Measurements from ENCODE around the gene NPTX2. TPM values are rescaled to one million over a fixed set of nuclear protein-coding genes. Genes with fewer than 3 reads are reported as not detected.
A peak's percentile ranks its signal among the peaks of the same experiment; 100 is the strongest.

NPTX2 gene
- total RNA-seq, 1 experiment from 2014 or later = 0.58 TPM

DNA sequence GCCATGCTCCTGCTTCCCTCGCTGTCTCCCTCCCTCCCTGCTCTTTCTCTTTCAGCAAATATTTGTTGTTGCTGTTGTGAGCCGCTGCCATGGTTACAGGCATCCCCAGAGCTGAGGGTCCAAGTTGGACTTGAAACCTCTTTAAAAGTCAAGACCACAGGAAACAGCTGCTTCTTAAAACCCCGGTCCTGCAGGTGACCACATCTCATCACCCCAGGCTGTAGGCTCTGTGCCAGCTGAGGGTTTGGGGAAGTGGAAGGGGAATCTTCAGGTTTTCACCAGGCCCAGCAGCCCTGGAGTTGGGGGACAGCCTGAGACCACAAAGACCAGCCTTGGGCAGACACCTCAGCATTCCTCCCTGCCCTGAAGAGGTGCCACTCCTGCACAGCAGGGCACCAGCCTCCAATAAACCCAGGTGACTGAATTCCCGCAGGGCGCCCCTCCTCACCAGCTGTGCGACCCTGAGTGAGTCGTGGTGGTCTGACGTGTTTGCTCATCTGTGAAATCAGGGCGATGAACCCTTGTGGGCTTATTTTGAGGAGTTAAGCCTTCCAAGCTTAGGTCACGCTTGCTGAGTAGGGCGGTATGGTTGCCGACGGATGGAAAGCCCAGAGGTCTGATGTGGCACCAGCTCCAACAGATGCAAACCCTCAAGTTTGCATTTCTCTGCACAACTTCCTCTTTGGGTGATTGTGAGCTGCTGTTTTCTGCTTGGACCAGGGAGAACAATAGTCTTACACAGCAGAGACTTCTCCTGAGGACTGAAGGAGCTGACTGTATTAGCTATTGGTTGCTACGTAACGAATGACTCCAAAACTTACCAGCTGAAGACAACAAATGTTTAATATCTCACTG, 24.8 kb downstream of the NPTX2 start:
- DNase-seq (ENCODE audit: low read depth, low spot score) = peak; percentile 44
- in situ Hi-C loops (cut with HindIII; ENCODE audit: low pct_unique_long_range_greater_than_20kb, low sequenced_read_pairs) = no loop called here

DNA sequence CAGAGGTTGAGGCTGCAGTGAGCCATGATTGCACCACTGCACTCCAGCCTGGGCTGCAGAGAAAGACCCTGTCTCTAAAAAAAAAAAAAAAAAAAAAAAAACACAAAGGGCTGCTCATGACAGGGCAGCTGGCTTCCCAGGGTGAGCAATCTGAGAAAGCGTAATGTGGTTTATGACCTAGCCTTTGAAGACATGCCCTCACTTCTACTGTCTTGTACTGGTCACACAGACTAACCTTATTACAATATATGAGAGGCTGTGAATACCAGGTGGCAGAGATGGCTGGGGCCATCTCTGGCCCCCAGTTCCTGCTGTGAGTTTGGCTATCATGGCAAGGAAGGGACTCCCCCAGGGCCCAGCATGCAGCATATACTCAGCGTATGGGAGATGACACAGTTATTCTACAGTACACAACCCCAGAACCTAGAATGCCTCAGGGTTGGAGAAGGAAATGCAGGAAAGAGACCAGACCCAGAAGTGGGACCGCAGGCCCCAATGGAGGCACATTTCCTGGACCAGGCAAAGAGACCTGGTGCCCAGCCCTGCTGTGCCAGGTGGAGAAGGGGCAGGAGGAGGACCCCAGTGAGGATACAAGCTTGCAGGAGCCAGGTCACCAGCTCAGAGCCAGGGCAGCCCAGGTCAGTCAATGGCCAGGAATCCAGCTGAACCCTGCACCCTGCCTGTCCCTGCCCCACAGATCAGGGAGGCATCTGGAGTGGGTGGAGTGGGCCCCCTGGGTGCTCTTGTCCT, 26.3 kb downstream of the NPTX2 start:
- in situ Hi-C loops (cut with HindIII; ENCODE audit: low pct_unique_long_range_greater_than_20kb, low sequenced_read_pairs) = no loop called here
- no peak for DNase-seq (ENCODE audit: low read depth, low spot score)

DNA sequence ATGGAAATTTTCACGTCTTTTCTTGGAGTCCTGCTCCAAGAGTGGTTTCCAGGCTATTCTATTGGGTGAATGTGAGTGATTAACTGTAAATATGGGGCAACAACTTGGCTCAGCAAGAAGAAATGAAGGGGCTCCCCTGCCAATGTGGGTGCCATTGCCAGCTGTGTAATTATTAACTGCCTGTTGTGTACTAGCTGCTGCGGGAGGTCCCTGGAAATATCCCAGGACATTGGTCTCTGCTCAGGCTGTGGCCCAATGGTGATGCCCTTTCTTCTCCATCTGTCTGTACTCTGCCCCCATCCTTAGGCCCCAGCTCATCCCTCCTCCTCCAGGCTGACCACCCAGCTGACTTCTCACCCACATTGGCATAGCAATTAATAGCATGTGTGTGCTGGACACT, 29.4 kb downstream of the NPTX2 start:
- in situ Hi-C loops (cut with HindIII; ENCODE audit: low pct_unique_long_range_greater_than_20kb, low sequenced_read_pairs) = no loop called here

GRCh38 chr7:98647326-98647725, 30.2 kb downstream of the NPTX2 start:
- no peak for DNase-seq (ENCODE audit: low read depth, low spot score)
- in situ Hi-C loops (cut with HindIII; ENCODE audit: low pct_unique_long_range_greater_than_20kb, low sequenced_read_pairs) = no loop called here

More for the DNA sequence above, 29.4 kb downstream of the NPTX2 start:
- no peak for DNase-seq (ENCODE audit: low read depth, low spot score)

DNA sequence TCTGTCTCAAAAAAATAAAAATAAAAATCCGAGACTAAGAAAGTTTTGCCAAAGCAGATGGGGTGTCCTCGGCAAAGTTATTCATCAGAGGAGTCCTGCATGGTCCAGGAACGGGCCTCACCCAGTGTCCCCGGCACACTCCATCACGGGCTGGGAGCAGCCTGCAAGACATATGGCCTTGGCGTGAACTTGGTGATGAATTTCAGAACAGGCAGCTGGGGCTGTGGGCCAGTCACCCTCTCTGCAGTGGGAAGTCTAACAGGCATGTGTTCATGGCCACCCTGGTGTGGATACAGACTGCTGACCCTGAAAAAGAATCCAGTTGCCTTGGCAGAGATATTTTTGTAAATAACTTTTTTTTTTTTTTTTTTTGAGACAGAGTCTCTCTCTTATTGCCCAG, 34.7 kb downstream of the NPTX2 start:
- DNase-seq (ENCODE audit: low read depth, low spot score) = no peak
- in situ Hi-C loops (cut with HindIII; ENCODE audit: low pct_unique_long_range_greater_than_20kb, low sequenced_read_pairs) = no loop called here

GRCh38 chr7:98653601-98654310, 36.7 kb downstream of the NPTX2 start:
- DNase-seq (ENCODE audit: low read depth, low spot score) = no peak
- in situ Hi-C loops (cut with HindIII; ENCODE audit: low pct_unique_long_range_greater_than_20kb, low sequenced_read_pairs) = no loop called here

GRCh38 chr7:98654524-98655272, 37.6 kb downstream of the NPTX2 start:
- no peak for DNase-seq (ENCODE audit: low read depth, low spot score)
- in situ Hi-C loops (cut with HindIII; ENCODE audit: low pct_unique_long_range_greater_than_20kb, low sequenced_read_pairs) = no loop called here

GRCh38 chr7:98655611-98656010, 38.5 kb downstream of the NPTX2 start:
- in situ Hi-C loops (cut with HindIII; ENCODE audit: low pct_unique_long_range_greater_than_20kb, low sequenced_read_pairs) = no loop called here
- no peak for DNase-seq (ENCODE audit: low read depth, low spot score)

DNA sequence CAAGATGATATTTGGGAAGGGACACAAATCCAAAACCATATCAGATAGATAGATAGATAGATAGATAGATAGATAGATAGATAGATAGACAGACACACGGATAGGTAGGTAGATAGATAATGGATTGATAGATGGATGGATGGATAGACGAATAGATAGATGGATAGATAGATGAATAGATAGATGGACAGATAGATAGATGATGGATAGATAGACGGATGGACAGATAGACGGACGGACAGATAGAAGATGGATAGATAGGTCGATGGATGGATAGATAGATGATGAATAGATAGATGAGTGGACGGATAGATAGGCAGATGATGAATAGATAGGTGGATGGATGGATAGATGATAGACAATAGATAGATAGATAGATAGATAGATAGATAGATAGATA, 39.8 kb downstream of the NPTX2 start:
- no peak for DNase-seq (ENCODE audit: low read depth, low spot score)
- in situ Hi-C loops (cut with HindIII; ENCODE audit: low pct_unique_long_range_greater_than_20kb, low sequenced_read_pairs) = no loop called here

- in situ Hi-C loops (cut with HindIII; ENCODE audit: low pct_unique_long_range_greater_than_20kb, low sequenced_read_pairs) = no loop called here
- no peak for DNase-seq (ENCODE audit: low read depth, low spot score)
Observed at GRCh38 chr7:98657736-98658135, 40.7 kb downstream of the NPTX2 start.

GRCh38 chr7:98659756-98660155, 42.7 kb downstream of the NPTX2 start:
- in situ Hi-C loops (cut with HindIII; ENCODE audit: low pct_unique_long_range_greater_than_20kb, low sequenced_read_pairs) = no loop called here
- DNase-seq (ENCODE audit: low read depth, low spot score) = no peak

DNA sequence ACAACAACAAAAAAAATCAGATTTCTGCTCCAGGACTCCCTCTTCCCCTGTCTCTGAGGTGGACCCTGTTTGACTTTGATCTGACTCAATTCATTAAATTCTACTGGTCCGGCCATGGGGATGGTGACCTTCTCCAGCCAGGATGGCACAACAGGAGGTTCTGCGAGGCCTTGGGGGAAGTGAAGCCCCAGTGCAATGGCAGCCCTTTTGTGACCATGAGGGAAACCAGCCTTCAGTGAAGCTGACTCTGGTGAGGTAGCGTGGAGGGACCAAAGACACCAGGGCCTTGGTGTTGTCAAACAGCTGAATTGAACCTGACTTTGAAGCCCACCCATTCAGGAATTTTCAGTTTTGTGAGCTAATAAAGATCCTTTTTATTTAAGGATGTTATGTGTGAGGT, 44.5 kb downstream of the NPTX2 start:
- in situ Hi-C loops (cut with HindIII; ENCODE audit: low pct_unique_long_range_greater_than_20kb, low sequenced_read_pairs) = no loop called here

GRCh38 chr7:98662289-98662688, 45.2 kb downstream of the NPTX2 start:
- in situ Hi-C loops (cut with HindIII; ENCODE audit: low pct_unique_long_range_greater_than_20kb, low sequenced_read_pairs) = no loop called here
- DNase-seq (ENCODE audit: low read depth, low spot score) = no peak

More for the DNA sequence above, 44.5 kb downstream of the NPTX2 start:
- no peak for DNase-seq (ENCODE audit: low read depth, low spot score)

GRCh38 chr7:98664882-98665281, 47.8 kb downstream of the NPTX2 start:
- no peak for DNase-seq (ENCODE audit: low read depth, low spot score)
- in situ Hi-C loops (cut with HindIII; ENCODE audit: low pct_unique_long_range_greater_than_20kb, low sequenced_read_pairs) = no loop called here

DNA sequence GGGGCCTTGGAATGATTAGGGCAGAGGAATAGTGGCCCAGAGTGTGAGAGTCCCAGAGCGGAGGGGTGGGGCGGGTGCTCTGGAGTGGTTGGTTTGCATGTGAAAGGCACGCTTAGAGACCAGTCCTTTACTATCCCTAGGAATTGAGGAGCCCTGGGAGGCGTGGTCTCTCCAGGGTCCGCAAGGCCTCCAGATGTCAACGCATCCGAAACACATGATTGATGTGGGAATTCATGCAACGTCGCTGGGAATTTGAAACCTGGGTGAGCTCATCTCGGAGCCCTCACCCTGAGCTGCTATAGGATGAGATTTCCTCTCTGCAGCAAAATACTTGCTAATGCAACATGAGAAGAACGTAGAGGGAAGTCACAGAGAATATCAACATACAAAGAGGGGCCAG, 51.2 kb downstream of the NPTX2 start:
- in situ Hi-C loops (cut with HindIII; ENCODE audit: low pct_unique_long_range_greater_than_20kb, low sequenced_read_pairs) = no loop called here
- DNase-seq (ENCODE audit: low read depth, low spot score) = no peak

- in situ Hi-C loops (cut with HindIII; ENCODE audit: low pct_unique_long_range_greater_than_20kb, low sequenced_read_pairs) = no loop called here
- DNase-seq (ENCODE audit: low read depth, low spot score) = no peak
Observed at GRCh38 chr7:98669329-98670000, 52.4 kb downstream of the NPTX2 start.

DNA sequence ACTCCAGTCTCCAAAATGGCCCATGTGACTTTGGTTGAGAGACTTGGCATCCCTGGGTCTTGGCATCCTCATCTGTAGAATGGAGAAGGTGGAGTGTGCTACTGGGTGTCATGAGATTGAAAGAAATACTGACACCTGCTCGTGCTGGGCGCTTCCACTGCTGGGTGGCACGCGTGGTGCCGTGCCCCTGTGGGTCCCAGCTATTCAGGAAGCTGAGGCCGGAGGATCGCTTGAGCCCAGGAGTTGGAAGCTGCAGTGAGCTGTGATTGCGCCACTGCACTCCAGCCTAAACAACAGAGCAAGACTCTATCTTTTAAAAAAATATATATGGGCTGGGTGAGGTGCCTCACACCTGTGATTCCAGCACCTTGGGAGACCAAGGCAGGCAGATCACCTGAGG, 53.1 kb downstream of the NPTX2 start:
- DNase-seq (ENCODE audit: low read depth, low spot score) = no peak
- in situ Hi-C loops (cut with HindIII; ENCODE audit: low pct_unique_long_range_greater_than_20kb, low sequenced_read_pairs) = no loop called here
